HuH-7 (cell line): ENCODE data around the gene VCL.
"Not testable (repeated sequence)": the region's sequence is repeated elsewhere in the genome, so short reads cannot be mapped to it uniquely, and the experiment has no call there.

Experiments
- DNase-seq: peaks from one replicate; pipeline ENCODE4 v3.0.0; 2011; ENCODE audit warnings: low spot score

The VCL gene

DNA sequence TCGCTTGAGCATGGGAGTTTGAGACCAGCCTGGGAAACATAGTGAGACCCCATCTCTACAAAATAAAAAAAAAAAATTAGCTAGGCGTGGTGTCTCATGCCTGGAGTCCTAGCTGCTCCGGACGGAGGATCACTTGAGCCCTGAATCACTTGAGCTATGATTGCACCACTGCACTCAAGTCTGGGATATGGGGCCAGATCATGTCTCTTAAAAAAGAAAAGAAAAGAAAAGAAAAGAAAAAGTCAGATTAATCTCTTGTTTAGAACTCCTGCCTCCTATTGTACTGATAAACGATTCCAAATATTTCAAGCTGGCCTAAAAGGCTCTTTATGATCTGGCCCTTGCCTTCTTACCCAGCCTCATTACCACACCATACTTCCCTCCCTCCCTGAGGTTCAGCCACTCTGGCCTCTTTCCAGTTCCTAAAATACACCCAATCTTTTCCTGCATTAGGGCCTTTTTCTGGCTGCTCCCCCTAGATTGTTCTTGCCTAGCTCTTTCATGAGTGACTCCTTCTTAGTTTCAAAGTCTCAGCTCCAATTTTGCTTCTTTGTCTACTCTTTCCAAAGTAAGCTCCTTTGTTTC lies 41.7 kb downstream of the VCL start:
- DNase-seq: no peak

DNA sequence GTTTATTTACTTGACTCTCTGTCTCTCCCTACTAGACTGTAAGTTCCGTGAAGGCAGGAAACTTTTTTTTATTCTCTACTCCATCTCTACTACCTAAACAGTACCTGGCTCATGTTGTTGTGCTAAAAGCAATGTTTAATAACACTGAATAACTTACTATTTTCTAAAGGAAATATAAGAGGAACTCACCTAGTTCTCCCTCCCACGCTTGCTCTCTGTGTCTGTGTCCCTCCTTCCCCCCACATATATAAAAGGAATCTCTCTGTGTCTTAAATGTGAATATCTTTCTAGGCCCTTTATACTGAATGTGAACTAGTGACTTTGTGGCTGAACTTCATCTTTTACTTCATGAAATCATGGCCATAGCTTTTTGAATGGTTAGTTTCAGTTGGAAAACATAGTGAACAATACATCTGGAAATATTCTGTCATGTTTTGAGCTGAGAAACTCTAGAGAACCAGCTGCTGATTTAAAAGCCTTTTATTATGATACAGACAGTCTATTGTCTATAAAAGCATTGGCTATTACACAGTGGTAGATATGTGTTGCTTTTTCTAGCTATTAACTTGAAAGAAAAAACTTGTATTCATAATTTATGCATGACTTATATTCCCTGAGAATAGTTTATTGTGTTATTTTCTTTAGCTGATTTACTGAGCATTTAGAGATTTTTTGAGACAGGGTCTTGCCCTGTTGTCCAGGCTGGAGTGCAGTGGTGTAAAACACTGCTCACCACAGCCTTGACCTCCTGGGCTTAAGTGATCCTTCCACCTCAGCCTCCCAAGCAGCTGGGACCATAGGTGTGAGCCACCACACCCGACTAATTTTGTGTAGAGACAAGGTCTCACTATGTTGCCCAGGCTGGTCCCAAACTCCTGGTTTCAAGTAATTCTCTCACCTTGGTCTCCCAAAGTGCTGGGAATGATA lies 42.5 kb downstream of the VCL start:
- no peak for DNase-seq

DNA sequence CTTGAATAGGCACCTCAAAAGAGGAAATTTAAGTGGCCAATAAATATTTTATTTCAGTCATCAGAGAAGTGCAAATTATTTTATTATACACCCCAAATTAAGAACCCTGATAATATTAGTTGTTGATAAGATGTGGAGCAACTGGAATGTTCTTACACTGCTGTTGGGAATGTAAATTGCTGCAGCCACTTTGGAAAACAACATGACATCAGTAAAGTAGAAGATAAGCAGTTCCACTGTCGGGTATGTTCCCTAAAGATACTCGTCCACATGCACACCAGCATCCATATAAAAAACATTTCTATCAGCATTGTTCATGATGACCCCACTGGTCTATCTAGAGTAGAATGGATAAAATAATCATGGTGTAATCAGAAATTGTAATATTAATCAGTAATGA lies 46.5 kb downstream of the VCL start:
- DNase-seq: no peak

DNA sequence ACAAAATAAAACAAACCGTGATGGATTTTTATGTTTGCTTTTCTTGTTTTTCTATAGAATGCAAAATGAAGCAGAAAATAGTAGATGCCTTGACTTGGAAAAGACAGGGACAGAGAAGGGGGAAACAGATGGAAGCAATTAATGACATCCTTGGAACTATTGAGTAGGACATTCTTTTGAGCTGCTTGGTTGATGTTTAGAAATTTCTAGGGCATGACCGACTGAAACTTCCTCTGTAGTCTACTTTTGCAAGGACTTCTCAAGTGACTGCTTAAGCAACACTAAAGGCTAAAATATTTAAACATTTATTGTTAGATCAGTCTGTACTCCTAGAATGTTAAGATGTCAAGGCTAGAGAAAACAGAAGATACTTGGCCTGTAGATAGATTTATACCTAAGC lies 49.4 kb downstream of the VCL start:
- DNase-seq: no peak

DNA sequence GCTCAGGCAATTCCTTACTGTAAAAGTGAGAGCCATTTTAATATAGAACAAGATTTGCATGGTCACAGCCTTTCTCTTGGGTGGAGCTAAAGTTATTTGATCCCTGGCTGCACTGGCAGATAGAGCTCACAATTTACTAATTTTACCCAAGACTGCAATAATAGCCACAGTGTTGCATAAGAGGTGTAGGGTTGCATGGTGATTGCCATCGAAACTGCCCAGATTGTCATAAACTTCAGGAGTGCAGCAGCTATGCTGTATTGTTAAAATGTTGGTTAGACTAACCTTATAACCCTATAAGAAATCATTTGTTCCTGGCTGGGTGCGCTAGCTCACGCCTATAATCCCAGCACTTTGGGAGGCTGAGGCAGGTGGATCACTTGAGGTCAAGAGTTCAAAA lies 50.0 kb downstream of the VCL start:
- DNase-seq: peak; percentile 23

DNA sequence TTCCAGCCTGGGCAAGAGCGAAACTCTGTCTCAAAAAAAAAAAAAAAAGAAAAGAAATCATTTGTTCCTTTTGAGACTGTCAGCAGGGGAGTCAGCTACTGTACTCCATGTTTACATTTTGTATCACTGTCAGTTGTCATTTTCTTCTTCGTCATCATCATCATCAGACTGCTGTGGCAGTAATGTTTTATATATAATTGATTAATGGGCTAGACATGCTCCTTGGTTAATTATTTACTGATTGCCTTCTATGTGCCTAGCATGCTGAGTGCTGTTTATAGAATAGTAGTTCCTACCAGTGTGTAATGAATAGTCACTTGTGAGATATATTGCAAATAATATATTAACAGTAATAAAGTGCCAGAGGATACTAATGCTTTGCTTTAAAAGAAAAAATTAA lies 50.5 kb downstream of the VCL start:
- DNase-seq: no peak

DNA sequence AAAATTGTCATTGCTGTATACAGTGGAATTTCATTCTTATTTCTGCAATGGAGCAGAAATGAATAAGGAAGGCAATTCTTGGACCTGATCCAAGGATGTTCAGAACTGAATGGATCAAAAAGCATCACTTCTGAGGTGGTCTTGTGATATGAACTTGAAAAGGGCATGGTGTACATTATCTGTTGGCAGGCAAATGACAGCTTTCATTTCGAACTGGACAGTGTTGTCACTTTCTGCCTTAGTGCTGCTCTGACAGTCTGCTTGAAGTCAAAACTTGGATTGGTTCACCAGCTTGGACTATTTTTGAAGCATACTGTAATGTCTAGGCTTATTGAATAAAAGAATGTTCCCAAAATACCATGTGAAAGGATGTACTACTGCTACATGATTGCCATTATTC lies 52.0 kb downstream of the VCL start:
- DNase-seq: no peak

DNA sequence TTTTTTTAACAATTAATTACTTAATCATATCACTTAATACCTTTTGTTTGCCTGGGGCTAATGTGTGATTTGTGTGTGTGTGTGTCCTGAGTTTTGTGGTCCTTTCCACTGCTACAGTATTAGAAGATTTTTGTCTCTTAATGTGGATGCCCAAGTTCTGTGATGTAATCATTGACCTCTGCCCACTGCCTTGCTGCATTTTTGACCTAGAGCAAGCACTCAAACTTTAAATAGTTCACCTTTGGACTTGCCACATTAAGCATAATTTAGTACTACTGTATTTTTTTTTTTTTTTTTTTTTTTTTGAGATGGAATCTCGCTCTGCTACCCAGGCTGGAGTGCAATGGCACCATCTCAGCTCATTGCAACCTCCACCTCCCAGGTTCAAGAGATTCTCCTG lies 52.7 kb downstream of the VCL start:
- no peak for DNase-seq

DNA sequence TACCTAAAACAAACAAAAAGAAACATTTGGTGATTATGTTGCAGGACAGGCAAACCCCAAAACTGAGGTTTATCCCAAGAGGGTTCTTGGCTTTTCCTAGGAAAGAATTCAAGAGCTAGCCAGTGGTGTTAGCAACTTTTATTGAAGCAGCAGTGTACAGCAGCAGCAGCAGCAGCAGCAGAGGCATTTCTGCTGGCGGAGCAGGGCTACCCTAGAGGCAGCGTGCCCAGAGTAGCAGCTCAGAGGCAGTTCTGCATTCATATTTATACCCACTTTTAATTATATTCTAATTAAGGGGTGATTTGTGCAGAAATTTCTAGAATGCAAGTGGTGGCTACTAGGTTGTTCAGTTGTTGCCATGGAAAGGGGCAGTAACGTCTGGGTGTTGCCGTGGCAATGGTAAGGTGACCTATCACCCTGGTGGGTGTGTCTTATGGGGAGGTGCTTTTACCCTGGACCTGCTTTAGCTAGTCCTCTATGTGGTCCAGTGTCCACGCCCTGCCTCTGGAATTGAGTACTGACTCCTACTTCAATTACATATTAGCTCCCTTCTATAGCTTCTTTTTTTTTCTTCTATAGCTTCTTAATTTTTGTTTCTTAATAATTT lies 53.9 kb downstream of the VCL start:
- no peak for DNase-seq

DNA sequence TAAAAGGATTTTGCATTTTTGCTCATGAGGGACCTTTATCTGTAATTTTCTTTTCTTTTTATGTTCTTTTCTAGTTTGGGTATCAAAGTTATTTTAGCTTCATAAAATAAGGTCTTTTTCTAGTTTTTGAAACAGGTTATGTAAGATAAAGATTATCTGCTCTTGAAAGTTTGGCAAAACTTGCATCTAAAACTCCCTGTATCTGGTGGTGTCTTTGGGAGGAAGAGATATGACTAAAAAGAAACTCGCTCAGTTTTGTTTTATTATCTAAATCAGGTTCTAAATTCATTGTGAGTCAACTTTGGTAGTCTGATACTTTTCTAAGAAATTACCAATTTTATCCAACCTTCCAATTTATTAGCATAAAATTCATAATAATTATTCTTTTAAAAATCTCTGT lies 55.1 kb downstream of the VCL start:
- no peak for DNase-seq

DNA sequence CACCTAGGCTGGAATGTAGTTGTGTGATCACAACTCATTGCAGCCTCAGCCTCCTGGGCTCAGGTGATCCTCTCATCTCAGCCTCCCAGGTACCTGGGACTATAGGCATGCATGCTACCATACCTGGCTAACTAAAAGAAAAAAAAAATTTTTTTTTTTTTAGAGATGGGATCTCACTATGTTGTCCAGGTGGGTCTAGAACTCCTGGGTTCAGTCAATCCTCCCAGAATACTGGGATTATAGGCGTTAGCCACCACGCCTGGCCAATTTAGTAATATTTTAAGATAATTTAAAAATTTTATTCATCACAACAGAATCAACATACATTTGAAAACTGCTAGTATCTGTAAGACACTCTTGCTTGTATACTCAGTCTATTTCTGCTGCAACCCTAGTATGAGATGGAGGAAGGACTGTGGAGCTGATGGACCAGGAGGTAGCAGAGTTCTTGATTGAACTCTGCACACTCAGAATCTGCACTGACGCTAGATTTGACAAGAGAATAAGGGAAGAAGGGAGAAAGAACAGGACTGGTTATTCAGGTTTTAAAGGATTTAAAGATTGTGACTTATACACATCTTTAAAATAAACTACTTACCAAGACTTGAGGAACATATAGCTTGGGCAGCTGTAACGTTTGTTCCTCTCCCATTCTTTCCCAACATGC lies 57.6 kb downstream of the VCL start:
- DNase-seq: no peak

DNA sequence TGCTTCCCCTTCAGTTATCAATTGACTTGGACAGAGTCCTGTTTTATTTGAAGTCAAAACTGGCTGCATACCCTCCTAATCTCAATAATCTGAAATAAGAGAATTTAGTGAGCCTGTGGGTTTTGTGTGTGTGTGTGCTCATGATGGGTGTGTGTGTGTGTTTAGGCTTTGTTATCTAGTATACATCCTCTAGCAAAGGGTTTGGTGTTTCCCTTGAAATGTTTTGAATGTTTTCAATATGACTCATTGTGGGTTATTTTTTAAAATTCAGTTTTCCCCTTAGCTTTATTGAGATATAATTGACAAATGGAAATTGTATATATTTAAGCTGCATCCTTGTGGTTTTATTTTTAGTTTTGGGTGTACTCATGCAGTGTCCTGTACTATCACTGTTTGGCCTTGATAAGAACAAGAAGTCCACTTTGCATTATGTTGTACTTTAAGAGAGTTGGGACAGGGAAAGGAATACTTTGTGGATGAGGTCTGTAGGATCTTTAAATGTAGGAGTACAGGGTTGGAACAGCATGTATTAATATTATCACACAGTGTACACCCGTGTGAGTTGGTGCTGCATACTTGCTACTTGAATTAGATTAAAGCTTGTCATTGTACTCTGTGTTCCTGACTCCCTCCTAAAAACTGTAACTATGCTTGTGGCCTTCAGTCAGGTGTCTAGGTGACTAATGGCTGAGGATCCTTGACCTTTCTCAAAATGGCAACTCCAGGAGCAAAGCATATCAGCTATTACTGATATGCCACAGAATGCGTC lies 58.3 kb downstream of the VCL start:
- DNase-seq: no peak

DNA sequence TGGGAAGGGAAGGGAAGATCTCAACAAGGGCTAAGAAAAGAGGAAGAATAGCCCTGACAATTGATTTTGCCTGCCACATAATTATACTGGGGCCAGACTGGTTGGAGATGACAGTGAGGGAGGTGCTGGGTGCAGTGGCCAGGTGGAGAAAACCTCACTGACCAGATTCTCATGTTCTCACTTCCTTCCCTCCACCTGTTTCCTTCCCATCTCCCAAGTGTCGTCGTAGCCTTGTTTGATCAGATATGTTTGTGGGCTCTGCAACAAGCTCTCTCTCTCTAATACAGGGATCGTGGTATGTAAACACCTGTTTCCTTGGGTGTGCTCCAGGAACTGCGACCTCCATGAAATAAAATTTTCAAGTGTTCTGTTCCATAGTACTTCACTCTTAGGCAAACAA lies 60.2 kb downstream of the VCL start:
- no peak for DNase-seq

DNA sequence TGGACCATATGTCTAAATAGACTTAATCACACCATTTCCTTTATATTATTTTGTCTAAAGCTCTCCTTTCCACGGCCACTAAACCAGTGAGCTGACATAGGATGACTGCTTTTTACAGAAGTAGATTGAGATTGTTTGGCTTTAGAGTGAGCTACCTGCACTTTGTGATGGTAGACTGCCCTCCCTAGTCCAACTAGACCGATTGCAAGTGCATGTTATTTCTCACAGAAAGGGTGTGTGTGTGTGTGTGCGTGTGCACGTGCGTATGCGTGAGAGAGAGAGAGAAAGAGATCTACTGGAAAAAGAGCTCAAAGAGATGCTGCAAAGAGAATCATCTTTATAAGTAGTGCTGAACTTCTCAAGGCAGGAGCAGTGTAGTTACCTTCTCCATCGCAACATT lies 60.7 kb downstream of the VCL start:
- DNase-seq: no peak

DNA sequence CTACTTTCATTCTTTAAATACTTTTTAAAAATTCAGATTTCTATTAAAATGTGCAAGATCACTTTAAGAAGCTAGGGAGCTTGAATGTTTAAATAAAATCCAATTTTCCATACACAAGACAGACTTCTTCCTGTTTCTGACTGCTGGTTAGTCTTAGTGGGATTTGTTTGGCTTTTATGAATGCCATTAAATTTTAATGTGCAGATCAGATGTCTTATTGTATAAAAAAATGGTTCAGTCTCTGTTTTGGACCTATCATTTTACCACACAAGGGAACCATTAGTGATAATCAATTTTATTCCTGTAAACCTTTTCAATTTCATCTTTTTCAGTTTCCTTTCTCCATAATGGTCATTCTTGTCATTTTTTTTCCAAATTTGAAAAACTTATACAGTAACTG lies 63.2 kb downstream of the VCL start:
- DNase-seq: no peak

DNA sequence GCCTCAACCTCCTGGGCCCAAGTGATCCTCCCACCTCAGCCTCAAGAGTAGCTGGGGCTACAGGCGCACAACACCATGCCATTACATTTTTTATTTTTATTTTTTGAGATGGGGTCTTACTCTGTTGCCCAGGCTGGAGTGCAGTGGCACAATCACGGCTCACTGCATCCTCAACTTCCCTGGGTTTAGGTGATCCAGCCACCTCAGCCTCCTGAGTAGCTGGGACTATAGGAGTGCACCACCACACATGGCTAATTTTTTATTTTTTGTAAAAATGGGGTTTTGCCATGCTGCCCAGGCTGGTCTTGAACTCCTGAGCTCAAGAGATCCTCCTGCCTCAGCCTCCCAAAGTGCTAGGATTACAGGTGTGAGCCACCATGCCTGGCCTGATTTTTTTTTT lies 64.1 kb downstream of the VCL start:
- not testable (repeated sequence) for DNase-seq

DNA sequence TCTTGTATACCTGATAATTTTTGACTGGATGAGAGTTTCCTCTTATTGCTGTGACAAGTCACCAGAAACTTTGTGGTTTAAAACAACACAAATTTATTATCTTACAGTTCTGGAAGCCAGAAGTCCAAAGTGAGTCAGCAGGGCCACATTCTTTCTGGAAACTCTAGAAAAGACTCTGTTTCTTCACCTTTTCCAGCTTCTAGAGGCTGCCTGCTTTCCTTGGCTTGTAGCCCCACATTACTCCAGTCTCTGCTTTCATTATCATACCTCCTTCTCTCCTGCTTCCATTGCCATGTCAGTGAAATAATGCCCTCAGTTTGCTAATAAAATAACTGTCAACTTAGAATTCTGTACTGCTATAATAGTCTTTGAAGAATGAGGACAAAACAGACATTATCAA lies 65.3 kb downstream of the VCL start:
- DNase-seq: no peak

DNA sequence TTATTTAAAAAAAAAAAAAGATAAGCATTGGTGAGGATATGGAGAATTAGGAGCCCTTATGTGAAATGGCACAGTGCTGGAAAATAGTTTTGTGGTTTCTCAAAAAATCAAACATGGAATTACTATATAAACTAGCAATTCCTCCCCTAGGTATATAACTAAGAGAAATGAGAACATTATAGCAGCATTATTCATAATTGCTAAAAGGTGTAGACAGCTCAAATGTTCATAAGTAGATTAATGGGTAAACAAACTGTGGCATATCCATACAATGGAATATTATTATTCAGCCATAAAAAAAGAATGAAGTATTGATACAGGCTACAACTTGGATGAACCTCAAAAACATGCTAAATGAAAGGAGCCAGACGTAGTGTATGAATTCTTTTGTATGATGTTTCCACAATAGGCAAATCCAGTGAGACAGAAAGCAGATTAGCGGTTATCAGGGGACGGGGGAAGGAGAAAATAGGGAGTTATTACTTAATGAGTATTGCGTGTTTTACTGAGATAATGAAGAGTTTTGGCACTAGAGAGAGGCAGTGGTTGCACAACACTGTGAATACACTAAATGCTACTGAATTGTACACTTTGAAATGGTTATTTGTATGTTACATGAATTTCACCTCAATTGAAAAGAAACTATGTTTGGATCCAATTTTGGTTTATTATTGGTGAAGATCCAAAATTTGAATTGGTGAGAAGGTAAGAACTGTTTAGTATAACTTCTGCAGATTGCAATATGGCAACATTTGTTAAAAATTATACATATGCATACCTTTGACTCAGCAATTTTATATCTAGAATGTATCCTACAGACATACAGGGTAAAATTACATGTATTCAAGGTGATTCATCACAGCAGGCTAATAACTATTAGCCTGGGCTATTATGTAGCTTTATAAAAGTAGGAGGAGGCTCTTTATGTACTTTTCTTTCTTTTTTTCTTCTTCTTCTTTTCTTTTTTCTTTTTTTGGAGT lies 69.7 kb downstream of the VCL start:
- no peak for DNase-seq

DNA sequence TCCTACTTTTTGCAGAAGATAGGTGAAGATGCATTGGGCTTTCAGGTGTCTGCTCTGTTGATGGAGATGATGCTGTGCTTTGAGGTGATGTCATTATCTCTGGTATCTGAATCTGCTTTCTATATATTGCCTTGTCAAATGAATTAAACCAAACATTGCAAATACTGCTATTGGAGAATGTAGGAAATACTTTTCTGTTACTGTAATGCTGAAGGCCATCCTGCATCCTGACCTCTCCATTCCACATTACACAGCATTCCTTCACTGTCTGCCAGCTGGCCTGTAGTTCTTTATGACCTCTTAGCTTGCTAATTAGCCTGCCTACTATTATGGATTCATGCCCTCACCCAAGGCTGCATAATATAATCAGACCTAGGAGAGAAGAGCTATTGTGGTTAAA lies 73.2 kb downstream of the VCL start:
- no peak for DNase-seq

DNA sequence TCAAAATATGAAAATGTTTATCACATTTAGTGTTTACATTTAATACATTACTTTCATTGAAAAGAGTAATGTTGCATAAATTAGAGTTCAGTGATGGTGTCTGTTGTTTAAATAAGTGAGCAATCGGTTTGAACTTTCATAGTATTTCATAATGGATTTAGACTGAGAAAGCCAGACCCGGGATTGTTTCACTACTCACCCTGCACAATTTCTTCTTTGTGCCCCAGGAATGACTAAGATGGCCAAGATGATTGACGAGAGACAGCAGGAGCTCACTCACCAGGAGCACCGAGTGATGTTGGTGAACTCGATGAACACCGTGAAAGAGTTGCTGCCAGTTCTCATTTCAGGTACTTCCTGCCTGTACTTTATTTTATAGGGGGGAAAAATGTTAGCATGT lies 74.6 kb downstream of the VCL start:
- DNase-seq: no peak

DNA sequence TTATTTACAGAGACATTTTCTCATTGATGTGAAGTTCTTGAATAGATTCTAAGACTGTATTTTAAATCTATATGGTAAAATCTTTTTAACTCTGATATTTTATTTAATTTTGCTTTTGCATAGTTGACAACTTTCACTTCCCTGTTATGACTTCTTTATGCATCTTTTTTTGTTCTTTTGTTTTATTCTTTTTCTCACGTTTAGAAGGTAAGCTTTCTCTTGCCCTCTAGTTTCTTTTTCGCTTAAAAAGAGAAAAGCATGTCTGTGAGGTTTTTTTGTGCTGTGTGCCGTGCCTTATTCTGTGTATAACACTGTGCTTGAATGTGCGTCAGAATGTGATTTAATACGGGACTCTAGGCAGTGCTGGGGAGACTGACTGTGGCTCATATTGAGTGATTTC lies 78.0 kb downstream of the VCL start:
- no peak for DNase-seq
